Coronary artery (tissue), 2 donors: Measurements from ENCODE around the gene SOBP.

Experiments
- DNase-seq: peaks from one replicate; pipeline ENCODE4 v3.0.0-alpha.2; 2017; ENCODE audit warnings: low spot score
- H3K27ac ChIP-seq, 2 donors: fragments of 200-600 bp; sonication (generic); one replicate each; pipeline ENCODE4 v1.5.1; 2016 to 2019
- H3K4me3 ChIP-seq: fragments of 200-600 bp; sonication (generic); 2 replicates; pipeline ENCODE4 v1.5.1; 2016; ENCODE audit warnings: mild to moderate bottlenecking, moderate library complexity
- TF ChIP-seq, protein P1 (sequence below): fragments of 200-600 bp; sonication (generic); IDR thresholded peaks from one replicate; pipeline ENCODE4 v1.5.1; 2019; ENCODE audit warnings: antibody characterized with exemption

Gene SOBP

GRCh38 chr6:107674995-107675738, 185.2 kb downstream of the SOBP start:
- H3K27ac ChIP-seq, result no peak overlapping the region
- no peak for DNase-seq
- no peak overlapping the region for H3K4me3 ChIP-seq
- TF ChIP-seq, protein P1, sequence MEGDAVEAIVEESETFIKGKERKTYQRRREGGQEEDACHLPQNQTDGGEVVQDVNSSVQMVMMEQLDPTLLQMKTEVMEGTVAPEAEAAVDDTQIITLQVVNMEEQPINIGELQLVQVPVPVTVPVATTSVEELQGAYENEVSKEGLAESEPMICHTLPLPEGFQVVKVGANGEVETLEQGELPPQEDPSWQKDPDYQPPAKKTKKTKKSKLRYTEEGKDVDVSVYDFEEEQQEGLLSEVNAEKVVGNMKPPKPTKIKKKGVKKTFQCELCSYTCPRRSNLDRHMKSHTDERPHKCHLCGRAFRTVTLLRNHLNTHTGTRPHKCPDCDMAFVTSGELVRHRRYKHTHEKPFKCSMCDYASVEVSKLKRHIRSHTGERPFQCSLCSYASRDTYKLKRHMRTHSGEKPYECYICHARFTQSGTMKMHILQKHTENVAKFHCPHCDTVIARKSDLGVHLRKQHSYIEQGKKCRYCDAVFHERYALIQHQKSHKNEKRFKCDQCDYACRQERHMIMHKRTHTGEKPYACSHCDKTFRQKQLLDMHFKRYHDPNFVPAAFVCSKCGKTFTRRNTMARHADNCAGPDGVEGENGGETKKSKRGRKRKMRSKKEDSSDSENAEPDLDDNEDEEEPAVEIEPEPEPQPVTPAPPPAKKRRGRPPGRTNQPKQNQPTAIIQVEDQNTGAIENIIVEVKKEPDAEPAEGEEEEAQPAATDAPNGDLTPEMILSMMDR, result peak; percentile 91

DNA sequence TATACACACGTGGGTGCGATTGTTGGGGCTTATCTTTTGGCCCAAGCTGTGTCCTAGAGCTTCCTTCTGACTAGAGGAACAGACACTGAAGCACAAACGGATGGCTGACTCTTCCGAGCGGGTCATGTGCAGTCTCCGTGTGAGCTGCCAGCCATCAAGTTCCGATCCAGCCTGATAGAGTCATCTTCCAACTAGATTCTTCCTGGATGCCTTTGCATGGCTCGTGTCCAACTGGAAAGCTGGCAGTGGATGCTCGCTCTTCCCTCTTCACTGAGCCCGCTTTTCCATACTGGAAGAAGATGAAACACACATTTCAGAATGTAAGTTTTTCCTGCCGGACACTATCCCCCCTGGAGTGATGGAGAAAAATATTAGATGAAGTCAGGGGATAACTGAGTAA, 186.1 kb downstream of the SOBP start:
- TF ChIP-seq, protein P1, result no peak
- Histone ChIP-seq H3K4me3 (no peak overlapping the region), H3K27ac (no peak overlapping the region)
- DNase-seq, result no peak

GRCh38 chr6:107677399-107677798, 187.5 kb downstream of the SOBP start:
- DNase-seq, result no peak
- H3K27ac ChIP-seq, result no peak overlapping the region
- no peak overlapping the region for H3K4me3 ChIP-seq
- TF ChIP-seq, protein P1, result no peak

DNA sequence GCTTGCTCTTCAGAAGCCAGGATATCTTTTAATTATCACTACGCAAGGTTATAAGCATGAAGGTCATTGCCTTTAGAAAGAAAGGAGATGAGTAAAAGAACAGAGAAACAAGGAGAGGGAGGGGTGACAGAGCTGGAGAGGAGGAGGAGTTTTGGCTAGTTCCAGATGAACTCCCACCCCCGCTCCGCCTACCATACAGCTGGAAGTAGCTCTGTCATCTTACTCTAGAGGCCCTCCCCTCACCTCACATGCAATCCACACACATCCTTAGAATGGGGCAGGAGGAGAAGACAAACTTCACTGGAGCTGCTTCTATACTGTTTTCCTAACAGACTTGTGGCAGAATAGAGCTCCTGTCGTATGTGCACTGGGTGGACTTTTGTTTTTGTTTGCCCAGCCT, 189.5 kb downstream of the SOBP start:
- no peak for DNase-seq
- Histone ChIP-seq H3K27ac (no peak overlapping the region), H3K4me3 (no peak overlapping the region)
- TF ChIP-seq, protein P1, result no peak

- Histone ChIP-seq H3K27ac (no peak overlapping the region), H3K4me3 (no peak overlapping the region)
- TF ChIP-seq, protein P1, result no peak
- DNase-seq, result no peak
Measured at GRCh38 chr6:107682721-107683120, 192.8 kb downstream of the SOBP start.

DNA sequence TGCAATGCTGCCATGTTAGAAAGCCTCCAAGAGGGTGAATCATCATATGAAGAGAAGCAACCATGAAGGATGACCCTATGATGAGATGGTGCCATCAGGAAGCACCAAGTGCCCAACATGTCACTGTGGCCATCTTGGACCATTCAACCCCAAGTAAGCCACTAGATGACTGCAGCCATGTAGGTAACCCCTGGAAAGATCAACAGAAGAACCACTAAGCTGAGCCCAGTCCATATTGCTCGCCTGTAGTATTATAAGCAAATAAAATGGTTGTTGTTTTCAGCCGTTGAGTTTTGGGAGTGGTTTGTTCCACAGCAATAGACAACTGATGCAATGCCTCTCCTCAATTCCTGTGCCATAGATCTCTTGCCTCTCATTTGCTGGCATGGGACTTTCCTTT, 193.3 kb downstream of the SOBP start:
- no peak for DNase-seq
- Histone ChIP-seq H3K4me3 (no peak overlapping the region), H3K27ac (no peak overlapping the region)
- TF ChIP-seq, protein P1, result no peak

GRCh38 chr6:107684996-107685395, 195.1 kb downstream of the SOBP start:
- Histone ChIP-seq H3K27ac (no peak overlapping the region), H3K4me3 (no peak overlapping the region)
- DNase-seq, result no peak
- TF ChIP-seq, protein P1, result no peak
